SU-DHL-6 (cell line): Measurements from ENCODE around the gene ELOB.

Source experiments
- H2AFZ ChIP-seq: fragments of 200-600 bp; sonication (generic); 2 replicates; pipeline ENCODE4 v1.6.1; 2014; ENCODE audit warnings: low read depth, mild to moderate bottlenecking, moderate library complexity, mixed read lengths, antibody characterized with exemption, low read length; ENCODE audit not compliant: severe bottlenecking
- H3F3A ChIP-seq: fragments of 200-600 bp; shearing (Covaris generic); 2 replicates; pipeline ENCODE4 v1.6.0; 2016; ENCODE audit warnings: antibody characterized with exemption, mild to moderate bottlenecking; ENCODE audit not compliant: insufficient read depth
- H3K27ac ChIP-seq: fragments of 200-600 bp; sonication (generic); 2 replicates; pipeline ENCODE4 v1.5.1; 2016; ENCODE audit warnings: low read depth, mild to moderate bottlenecking, low read length, moderate library complexity, mixed read lengths
- H3K27me3 ChIP-seq: fragments of 200-600 bp; sonication (generic), shearing (Covaris generic); 2 replicates; pipeline ENCODE4 v1.6.0; 2014; ENCODE audit warnings: mild to moderate bottlenecking, low read length
- H3K36me3 ChIP-seq: fragments of 200-600 bp; sonication (generic); 2 replicates; pipeline ENCODE4 v1.6.1; 2014; ENCODE audit warnings: mild to moderate bottlenecking, low read length, mixed read lengths
- H3K4me2 ChIP-seq: fragments of 300-600, 200-600 bp; shearing (Covaris generic), sonication (generic); 2 replicates; pipeline ENCODE4 v1.6.0; 2014; ENCODE audit warnings: low read length, low read depth, mild to moderate bottlenecking; ENCODE audit not compliant: poor library complexity, severe bottlenecking
- H3K4me3 ChIP-seq: fragments of 200-600 bp; sonication (generic); 2 replicates; pipeline ENCODE4 v1.5.1; 2014; ENCODE audit warnings: antibody characterized with exemption, low read length, mild to moderate bottlenecking, mixed read lengths; ENCODE audit not compliant: insufficient read depth, poor library complexity, severe bottlenecking
- H3K79me2 ChIP-seq: fragments of 200-600 bp; sonication (generic); 2 replicates; pipeline ENCODE4 v1.6.1; 2014; ENCODE audit warnings: mild to moderate bottlenecking, low read length, moderate library complexity; ENCODE audit not compliant: insufficient read depth
- H3K9ac ChIP-seq: fragments of 200-600 bp; sonication (generic); 2 replicates; pipeline ENCODE4 v1.7.0; 2014; ENCODE audit warnings: mild to moderate bottlenecking, low read length
- H3K9me2 ChIP-seq: fragments of 200-600 bp; sonication (generic); replicated peaks from 2 replicates; pipeline ENCODE4 v1.6.1; 2014; ENCODE audit warnings: low read length; ENCODE audit not compliant: insufficient read depth
- H3K9me3 ChIP-seq: fragments of 200-600 bp; sonication (generic); 2 replicates; pipeline ENCODE4 v1.6.1; 2014; ENCODE audit warnings: low read length, mixed read lengths; ENCODE audit not compliant: insufficient read depth
- H4K20me1 ChIP-seq: fragments of 200-600 bp; sonication (generic); 2 replicates; pipeline ENCODE4 v1.6.1; 2014; ENCODE audit warnings: low read depth, mild to moderate bottlenecking, antibody characterized with exemption, low read length, moderate library complexity, mixed read lengths
- EZH2phosphoT487 ChIP-seq: fragments of 200-600 bp; sonication (generic), shearing (Covaris generic); conservative IDR thresholded peaks from 2 replicates; pipeline ENCODE4 v1.6.1; 2018; ENCODE audit warnings: mild to moderate bottlenecking, antibody characterized with exemption, low read length, moderate library complexity, mixed read lengths
- TF ChIP-seq, protein P1 (sequence below): fragments of 200-600 bp; sonication (generic); IDR thresholded peaks from one replicate; pipeline ENCODE4 v1.5.1; 2017; ENCODE audit warnings: antibody characterized with exemption, mild to moderate bottlenecking, low read length, moderate library complexity; ENCODE audit not compliant: insufficient read depth, poor library complexity, severe bottlenecking

Gene ELOB

GRCh38 chr16:2816751-2817339 lies 39.8 kb upstream of the ELOB start, which contains the start of gene PRSS21:
PRSS21 (plus strand) TSS chr16:2817237; CDS start chr16:2817269, 32 bp downstream.
- H3K27ac ChIP-seq: no peak within 1 kb of the TSS
- no peaks in the 10 kb centered on the region for H4K20me1 ChIP-seq
- H3F3A ChIP-seq: no peaks in the 10 kb centered on the region
- no peak within 1 kb of the TSS for H3K4me2 ChIP-seq
- no peaks in the 10 kb centered on the region for H3K9me3 ChIP-seq
- H3K9ac ChIP-seq: no peak within 1 kb of the TSS
- no peaks in the 10 kb centered on the region for H3K79me2 ChIP-seq
- TF ChIP-seq, protein P1, sequence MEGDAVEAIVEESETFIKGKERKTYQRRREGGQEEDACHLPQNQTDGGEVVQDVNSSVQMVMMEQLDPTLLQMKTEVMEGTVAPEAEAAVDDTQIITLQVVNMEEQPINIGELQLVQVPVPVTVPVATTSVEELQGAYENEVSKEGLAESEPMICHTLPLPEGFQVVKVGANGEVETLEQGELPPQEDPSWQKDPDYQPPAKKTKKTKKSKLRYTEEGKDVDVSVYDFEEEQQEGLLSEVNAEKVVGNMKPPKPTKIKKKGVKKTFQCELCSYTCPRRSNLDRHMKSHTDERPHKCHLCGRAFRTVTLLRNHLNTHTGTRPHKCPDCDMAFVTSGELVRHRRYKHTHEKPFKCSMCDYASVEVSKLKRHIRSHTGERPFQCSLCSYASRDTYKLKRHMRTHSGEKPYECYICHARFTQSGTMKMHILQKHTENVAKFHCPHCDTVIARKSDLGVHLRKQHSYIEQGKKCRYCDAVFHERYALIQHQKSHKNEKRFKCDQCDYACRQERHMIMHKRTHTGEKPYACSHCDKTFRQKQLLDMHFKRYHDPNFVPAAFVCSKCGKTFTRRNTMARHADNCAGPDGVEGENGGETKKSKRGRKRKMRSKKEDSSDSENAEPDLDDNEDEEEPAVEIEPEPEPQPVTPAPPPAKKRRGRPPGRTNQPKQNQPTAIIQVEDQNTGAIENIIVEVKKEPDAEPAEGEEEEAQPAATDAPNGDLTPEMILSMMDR: no peak
- TF ChIP-seq EZH2phosphoT487: no peak
- no peak within 1 kb of the TSS for H3K4me3 ChIP-seq
- no peaks in the 10 kb centered on the region for H3K36me3 ChIP-seq
- no peak within 1 kb of the TSS for H2AFZ ChIP-seq
- H3K9me2 ChIP-seq: no peaks in the 10 kb centered on the region
- no peaks in the 10 kb centered on the region for H3K27me3 ChIP-seq

DNA sequence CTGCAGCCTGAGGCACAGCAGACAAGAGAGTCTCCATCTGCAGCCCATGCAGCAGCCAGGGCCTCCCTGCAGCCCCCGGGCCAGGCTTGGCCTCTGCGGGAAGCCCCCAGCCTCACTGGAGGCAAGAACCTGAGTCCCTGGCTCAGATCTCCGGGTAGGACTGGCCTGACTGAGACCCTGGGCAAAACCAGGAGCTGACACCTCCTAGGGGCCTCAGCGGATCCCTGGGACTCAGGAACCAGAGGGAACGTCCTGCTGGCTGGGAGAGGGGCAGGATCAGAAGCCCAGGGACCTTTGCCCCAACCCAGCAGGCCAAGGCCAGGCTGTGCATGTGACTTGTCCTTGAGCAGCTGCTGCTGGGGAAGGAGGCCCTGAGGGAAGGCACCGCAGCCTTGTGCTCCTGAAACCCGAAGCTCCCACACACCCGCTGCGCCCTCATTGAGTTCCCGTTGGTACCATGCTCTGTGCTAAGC lies 38.3 kb upstream of the ELOB start:
- Histone ChIP-seq H3F3A (no peaks in the 10 kb centered on the region), H3K27me3 (no peaks in the 10 kb centered on the region), H4K20me1 (no peaks in the 10 kb centered on the region), H3K36me3 (no peaks in the 10 kb centered on the region), H3K4me3 (no peak overlapping the region), H3K9ac (no peak overlapping the region), H3K79me2 (no peaks in the 10 kb centered on the region), H3K27ac (no peak overlapping the region), H3K4me2 (no peak overlapping the region), H2AFZ (no peak overlapping the region), H3K9me2 (no peaks in the 10 kb centered on the region), H3K9me3 (no peaks in the 10 kb centered on the region)
- TF ChIP-seq EZH2phosphoT487: no peak
- TF ChIP-seq, protein P1: no peak

GRCh38 chr16:2814551-2815298 lies 37.6 kb upstream of the ELOB start:
- TF ChIP-seq, protein P1: no peak
- TF ChIP-seq EZH2phosphoT487: no peak
- H3K27me3 ChIP-seq: no peaks in the 10 kb centered on the region
- H3K36me3 ChIP-seq: no peaks in the 10 kb centered on the region
- no peak overlapping the region for H3K9ac ChIP-seq
- no peaks in the 10 kb centered on the region for H4K20me1 ChIP-seq
- H3K4me3 ChIP-seq: no peak overlapping the region
- H3K27ac ChIP-seq: no peak overlapping the region
- H3K4me2 ChIP-seq: no peak overlapping the region
- no peak overlapping the region for H2AFZ ChIP-seq
- no peaks in the 10 kb centered on the region for H3K9me3 ChIP-seq
- no peaks in the 10 kb centered on the region for H3F3A ChIP-seq
- H3K9me2 ChIP-seq: no peaks in the 10 kb centered on the region
- no peaks in the 10 kb centered on the region for H3K79me2 ChIP-seq
